Osteocyte (in vitro differentiated cells): ENCODE results near the gene SLC45A2. TPM values are rescaled to one million over a fixed set of nuclear protein-coding genes. Genes with fewer than 3 reads are reported as not detected.
"Not testable (repeated sequence)": the region's sequence is repeated elsewhere in the genome, so short reads cannot be mapped to it uniquely, and the experiment has no call there.

Experiments used
- DNase-seq: peaks from one replicate; pipeline ENCODE4 v3.0.0; 2021; ENCODE audit warnings: mixed read lengths; ENCODE audit not compliant: unreplicated experiment; ENCODE audit errors: extremely low spot score
- H3K27ac Mint-ChIP-seq: one replicate; pipeline ENCODE4 v1.8.0; 2021; ENCODE audit warnings: mild to moderate bottlenecking, mixed read lengths; ENCODE audit not compliant: unreplicated experiment
- H3K27me3 Mint-ChIP-seq: one replicate; pipeline ENCODE4 v1.8.0; 2021; ENCODE audit warnings: mixed read lengths; ENCODE audit not compliant: unreplicated experiment
- H3K36me3 Mint-ChIP-seq: one replicate; pipeline ENCODE4 v1.8.0; 2021; ENCODE audit warnings: mixed read lengths; ENCODE audit not compliant: unreplicated experiment
- H3K4me1 Mint-ChIP-seq: one replicate; pipeline ENCODE4 v1.8.0; 2021; ENCODE audit warnings: mixed read lengths; ENCODE audit not compliant: unreplicated experiment
- H3K4me3 Mint-ChIP-seq: one replicate; pipeline ENCODE4 v1.8.0; 2021; ENCODE audit warnings: mild to moderate bottlenecking, moderate library complexity, mixed read lengths; ENCODE audit not compliant: unreplicated experiment
- H3K9me3 Mint-ChIP-seq: one replicate; pipeline ENCODE4 v1.8.0; 2021; ENCODE audit warnings: mixed read lengths; ENCODE audit not compliant: unreplicated experiment
- long read RNA-seq: library from polyadenylated mRNA; unstranded; transcript quantifications from one replicate; pipeline ENCODE4 v2.0.0, GENCODE V29; 2021
- total RNA-seq: library from RNA; stranded (reverse); gene quantifications from 2 replicates; pipeline ENCODE4 v1.2.1, GENCODE V29; 2021
- TF ChIP-seq, protein P1 (sequence below): fragments of 200-600 bp; sonication (generic); IDR thresholded peaks from 2 replicates; pipeline ENCODE4 v1.5.0; 2021; ENCODE audit warnings: antibody characterized with exemption, mild to moderate bottlenecking, moderate library complexity

Gene SLC45A2, protein sequence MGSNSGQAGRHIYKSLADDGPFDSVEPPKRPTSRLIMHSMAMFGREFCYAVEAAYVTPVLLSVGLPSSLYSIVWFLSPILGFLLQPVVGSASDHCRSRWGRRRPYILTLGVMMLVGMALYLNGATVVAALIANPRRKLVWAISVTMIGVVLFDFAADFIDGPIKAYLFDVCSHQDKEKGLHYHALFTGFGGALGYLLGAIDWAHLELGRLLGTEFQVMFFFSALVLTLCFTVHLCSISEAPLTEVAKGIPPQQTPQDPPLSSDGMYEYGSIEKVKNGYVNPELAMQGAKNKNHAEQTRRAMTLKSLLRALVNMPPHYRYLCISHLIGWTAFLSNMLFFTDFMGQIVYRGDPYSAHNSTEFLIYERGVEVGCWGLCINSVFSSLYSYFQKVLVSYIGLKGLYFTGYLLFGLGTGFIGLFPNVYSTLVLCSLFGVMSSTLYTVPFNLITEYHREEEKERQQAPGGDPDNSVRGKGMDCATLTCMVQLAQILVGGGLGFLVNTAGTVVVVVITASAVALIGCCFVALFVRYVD
- total RNA-seq = not detected in 2 replicates
- long read RNA-seq = 0 reads

DNA sequence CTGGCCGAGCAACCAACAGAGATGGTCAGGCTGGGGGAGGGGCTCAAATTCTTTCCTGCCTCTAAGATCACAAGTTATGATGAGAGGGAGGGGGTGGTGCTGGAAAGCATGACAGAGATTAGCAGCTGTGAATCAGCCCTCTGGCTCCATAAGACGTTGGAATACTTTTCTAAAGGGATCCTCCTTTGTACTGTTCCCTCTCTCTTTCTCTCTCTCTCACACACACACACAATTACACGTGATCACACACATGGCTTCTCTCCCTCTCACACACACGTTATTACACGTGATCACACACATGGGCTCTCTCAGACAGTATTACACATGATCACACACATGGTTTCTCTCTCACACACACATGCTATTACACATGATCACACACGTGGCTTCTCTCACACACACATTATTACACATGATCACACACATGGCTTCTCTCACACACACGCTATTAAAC, at the start of gene SLC45A2:
TSS of gene SLC45A2 (minus strand) at position 23 of the 454 bp plus-strand sequence. CDS start 110 bp downstream, outside the sequence.
- no peak within 1 kb of the TSS for H3K4me3 Mint-ChIP-seq
- peaks cover 9% of the 10 kb centered on the region for H3K4me1 Mint-ChIP-seq
- H3K27me3 Mint-ChIP-seq = no peaks in the 10 kb centered on the region
- TF ChIP-seq, protein P1, sequence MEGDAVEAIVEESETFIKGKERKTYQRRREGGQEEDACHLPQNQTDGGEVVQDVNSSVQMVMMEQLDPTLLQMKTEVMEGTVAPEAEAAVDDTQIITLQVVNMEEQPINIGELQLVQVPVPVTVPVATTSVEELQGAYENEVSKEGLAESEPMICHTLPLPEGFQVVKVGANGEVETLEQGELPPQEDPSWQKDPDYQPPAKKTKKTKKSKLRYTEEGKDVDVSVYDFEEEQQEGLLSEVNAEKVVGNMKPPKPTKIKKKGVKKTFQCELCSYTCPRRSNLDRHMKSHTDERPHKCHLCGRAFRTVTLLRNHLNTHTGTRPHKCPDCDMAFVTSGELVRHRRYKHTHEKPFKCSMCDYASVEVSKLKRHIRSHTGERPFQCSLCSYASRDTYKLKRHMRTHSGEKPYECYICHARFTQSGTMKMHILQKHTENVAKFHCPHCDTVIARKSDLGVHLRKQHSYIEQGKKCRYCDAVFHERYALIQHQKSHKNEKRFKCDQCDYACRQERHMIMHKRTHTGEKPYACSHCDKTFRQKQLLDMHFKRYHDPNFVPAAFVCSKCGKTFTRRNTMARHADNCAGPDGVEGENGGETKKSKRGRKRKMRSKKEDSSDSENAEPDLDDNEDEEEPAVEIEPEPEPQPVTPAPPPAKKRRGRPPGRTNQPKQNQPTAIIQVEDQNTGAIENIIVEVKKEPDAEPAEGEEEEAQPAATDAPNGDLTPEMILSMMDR = no peak
- peaks cover 17% of the 10 kb centered on the region for H3K36me3 Mint-ChIP-seq
- DNase-seq = no peak
- H3K27ac Mint-ChIP-seq = no peak within 1 kb of the TSS
- H3K9me3 Mint-ChIP-seq = no peaks in the 10 kb centered on the region

DNA sequence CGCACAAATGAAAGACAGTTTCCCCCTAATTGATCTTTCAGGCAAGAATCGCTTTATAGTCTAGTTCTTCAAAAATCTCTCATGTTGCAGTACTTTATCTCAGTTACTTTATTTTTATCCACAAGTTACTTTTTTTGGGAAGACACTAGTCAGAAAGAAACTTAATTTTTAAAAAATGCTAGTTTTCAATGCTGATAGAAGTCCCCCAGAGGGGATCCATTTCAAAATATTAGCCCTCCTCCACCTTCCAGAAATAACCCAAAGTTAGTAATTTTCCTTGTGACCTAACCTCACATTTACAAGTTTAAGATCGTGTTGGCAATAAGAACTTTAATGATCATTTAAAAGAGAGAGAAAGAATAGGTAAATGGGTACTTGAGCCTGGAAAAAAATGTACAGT, 47.5 kb upstream of the SLC45A2 start:
- Mint-ChIP-seq H3K9me3 (no peaks in the 10 kb centered on the region), H3K27ac (no peak overlapping the region), H3K36me3 (peaks cover 14% of the 10 kb centered on the region), H3K4me1 (peaks cover 2% of the 10 kb centered on the region), H3K4me3 (no peak overlapping the region), H3K27me3 (no peaks in the 10 kb centered on the region)
- no peak for DNase-seq
- TF ChIP-seq, protein P1 = no peak

DNA sequence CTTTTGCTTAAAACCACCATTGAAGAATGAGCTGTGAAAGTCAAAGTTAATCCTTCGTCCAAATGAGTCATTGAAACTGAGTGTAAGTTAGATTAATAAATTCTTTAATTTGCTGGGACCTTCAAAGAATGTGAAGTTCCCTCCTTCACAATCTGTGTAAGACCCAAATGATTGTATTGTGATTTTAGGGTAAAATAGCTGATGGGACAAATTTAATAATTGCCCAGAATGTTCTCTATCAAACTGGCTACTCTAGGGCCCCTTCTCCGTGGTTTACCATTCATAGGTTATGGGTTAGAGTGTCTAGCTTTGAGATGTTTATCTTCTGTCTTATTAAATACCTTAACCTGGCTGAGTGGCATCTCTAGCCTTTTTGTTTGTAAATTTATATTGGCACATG, 46.6 kb upstream of the SLC45A2 start:
- Mint-ChIP-seq H3K27me3 (no peaks in the 10 kb centered on the region), H3K9me3 (no peaks in the 10 kb centered on the region), H3K36me3 (peaks cover 16% of the 10 kb centered on the region), H3K4me1 (no peaks in the 10 kb centered on the region), H3K27ac (no peak overlapping the region), H3K4me3 (no peak overlapping the region)
- no peak for DNase-seq
- TF ChIP-seq, protein P1 = no peak

DNA sequence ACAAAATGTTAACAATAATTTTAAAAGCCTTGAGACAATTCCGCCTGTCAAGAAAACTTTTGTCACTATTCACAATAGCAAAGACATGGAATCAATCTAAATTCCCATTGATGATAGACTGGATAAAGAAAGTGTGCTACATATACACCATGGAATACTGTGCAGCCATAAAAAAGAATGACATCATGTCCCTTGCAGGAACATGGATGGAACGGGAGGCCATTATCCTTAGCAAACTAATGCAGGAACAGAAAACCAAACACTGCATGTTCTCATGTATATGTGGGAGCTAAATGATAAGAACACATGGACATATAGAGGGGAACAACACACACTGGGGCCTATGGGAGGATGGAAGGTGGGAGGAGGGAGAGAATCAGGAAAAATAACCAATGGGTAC, 46.1 kb upstream of the SLC45A2 start:
- H3K4me1 Mint-ChIP-seq, DNase-seq, H3K9me3 Mint-ChIP-seq, H3K4me3 Mint-ChIP-seq, H3K27me3 Mint-ChIP-seq, H3K27ac Mint-ChIP-seq: not testable (repeated sequence)
- H3K36me3 Mint-ChIP-seq = peaks cover 21% of the 10 kb centered on the region

DNA sequence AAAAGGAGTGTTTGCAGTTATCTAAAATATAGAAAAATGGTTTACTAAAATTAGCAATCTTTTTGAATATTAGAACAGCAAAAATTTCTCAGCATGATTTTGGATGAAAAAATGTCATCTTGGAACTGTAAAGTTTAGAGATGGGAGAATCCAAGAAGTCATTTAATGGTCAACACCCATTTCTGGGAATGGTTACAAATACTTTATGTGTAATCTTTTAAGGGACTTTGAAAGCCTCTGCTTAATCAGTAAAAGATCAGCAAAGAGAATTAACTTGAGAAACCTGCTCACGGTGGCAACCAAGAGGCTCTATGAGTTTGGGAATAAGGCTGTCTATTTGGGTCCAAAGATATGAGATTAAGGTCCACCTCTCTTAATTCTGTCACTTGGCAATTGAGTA, 45.6 kb upstream of the SLC45A2 start:
- Mint-ChIP-seq H3K9me3 (no peaks in the 10 kb centered on the region), H3K36me3 (peaks cover 22% of the 10 kb centered on the region), H3K27me3 (no peaks in the 10 kb centered on the region), H3K27ac (no peak overlapping the region), H3K4me1 (no peaks in the 10 kb centered on the region), H3K4me3 (no peak overlapping the region)
- DNase-seq = no peak
- TF ChIP-seq, protein P1 = no peak
